Pancreas (tissue), 10 donors: ENCODE data around the gene GDPD2. TPM values are rescaled to one million over a fixed set of nuclear protein-coding genes. Genes with fewer than 3 reads are reported as not detected.

Experiments
- ATAC-seq, 4 donors: fragments of 200-7000 bp; cut with Tn5 transposase; one replicate each; pipeline versions ENCODE4 v1.8.0 to v1.9.1; 2020; ENCODE audit warnings: mild to moderate bottlenecking in 4 of 4, moderate library complexity in 4 of 4
- DNase-seq, 6 donors: peaks; one replicate each; pipeline ENCODE4 v3.0.0-alpha.2; 2020
- FAIRE-seq: peaks from 2 replicates; lab custom pipeline; 2012; peaks lifted over from hg19 to GRCh38; lab: Jason Lieb, UNC
- H3K27ac ChIP-seq, 4 donors: fragments of 200-600 bp; sonication (generic); 1 replicate in 3 of 4; 2 replicates in 1 of 4; pipeline versions ENCODE4 v1.5.0 to v1.8.0; 2020
- H3K27me3 ChIP-seq, 4 donors: fragments of 200-600 bp; one replicate each; pipeline ENCODE4 v1.8.0; 2021
- H3K36me3 ChIP-seq, 3 donors: fragments of 200-600 bp; sonication (generic) in 1 of 3; one replicate each; pipeline versions ENCODE4 v1.5.0 to v1.8.0; 2020 to 2021
- H3K4me1 ChIP-seq, 3 donors: fragments of 200-600 bp; one replicate each; pipeline ENCODE4 v1.8.0; 2021
- H3K4me3 ChIP-seq, 4 donors: fragments of 200-600 bp; sonication (generic) in 2 of 4; one replicate each; pipeline versions ENCODE4 v1.5.0 to v1.8.0; 2020 to 2021
- H3K9me3 ChIP-seq, 4 donors: fragments of 200-600 bp; one replicate each; pipeline ENCODE4 v1.8.0; 2021
- WGBS, 2 donors: extraction: QIAGEN DNeasy Blood & Tissue Kit; methylation state at CpG; one replicate each; pipeline ENCODE4 v1.1.7; 2013; 5-methylcytosine and 5-hydroxymethylcytosine counted together
- intact Hi-C, 3 donors: fragments of 100-400 bp; cut with DNase I; formaldehyde crosslinking; loops; one replicate each; pipeline versions ENCODE4 v1.11.1 to v1.14.2; 2022
- polyA plus RNA-seq, 2 donors: library from polyadenylated mRNA; stranded (reverse); fragments of 200-250 nt; gene quantifications; one replicate each; pipeline ENCODE4 v1.2.3, GENCODE V29; 2013
- total RNA-seq, 6 donors: library from RNA; stranded (reverse); fragmentation: NEBNext Ultra II Directional in 4 of 6; extraction: Animal tissue kit (Norgen Biotek cat#: 25700) in 4 of 6; gene quantifications; one replicate each; pipeline versions ENCODE4 v1.2.1 to v1.2.4, GENCODE V29; 2021 to 2023
- TF ChIP-seq, protein P1 (sequence below), 4 donors: fragments of 200-600 bp; sonication (generic) in 3 of 4; IDR thresholded peaks; one replicate each; pipeline versions ENCODE4 v1.5.0 to v1.8.0; 2021; ENCODE audit warnings: antibody characterized with exemption in 4 of 4
- donor health status: healthy with polysubstance abuse.
- donor health status: DM: no; HTN: no; CAD: no; lungs with moderate emphysema.
- donor health status: DM: no; HTN: no; CAD: no.
- donor health status: control.
- donor health status: control.
- donor health status: Bipolar disorder and iron deficiency.
- donor health status: DM: yes; HTN: yes; CAD: no.
- donor health status: DM: no; HTN: no; CAD: no.
- donor health status: DM: no; HTN: no; CAD: no.
- donor health status: DM: yes; HTN: yes; CAD: no.

Gene GDPD2
- total and polyA plus RNA-seq, 8 donors: not detected

DNA sequence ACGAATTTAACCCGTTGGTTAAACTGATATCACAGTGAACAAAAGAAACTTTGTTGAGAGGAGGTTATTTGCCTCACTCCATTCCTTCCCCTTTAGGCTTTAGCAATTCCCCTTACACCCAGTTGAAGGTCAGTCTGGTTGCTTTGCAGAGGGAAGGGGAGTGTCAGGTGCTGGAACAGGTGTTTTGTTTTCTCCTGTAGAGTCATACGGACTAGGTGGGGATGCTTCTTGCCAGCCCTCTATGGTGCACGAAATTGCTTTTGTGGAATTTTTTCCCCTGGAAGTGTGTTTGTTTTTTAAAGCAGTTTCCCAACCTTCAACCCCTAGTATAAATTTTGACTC, 54.6 kb downstream of the GDPD2 start:
- 10 to 29% methylated on average over 4 of the region's 4 CpGs for WGBS, 2 donors
- no peaks in the 10 kb centered on the region for H3K9me3 ChIP-seq
- peak overlapping the region; percentile 63 to 85 (median 79) for H3K27ac ChIP-seq
- TF ChIP-seq, protein P1, sequence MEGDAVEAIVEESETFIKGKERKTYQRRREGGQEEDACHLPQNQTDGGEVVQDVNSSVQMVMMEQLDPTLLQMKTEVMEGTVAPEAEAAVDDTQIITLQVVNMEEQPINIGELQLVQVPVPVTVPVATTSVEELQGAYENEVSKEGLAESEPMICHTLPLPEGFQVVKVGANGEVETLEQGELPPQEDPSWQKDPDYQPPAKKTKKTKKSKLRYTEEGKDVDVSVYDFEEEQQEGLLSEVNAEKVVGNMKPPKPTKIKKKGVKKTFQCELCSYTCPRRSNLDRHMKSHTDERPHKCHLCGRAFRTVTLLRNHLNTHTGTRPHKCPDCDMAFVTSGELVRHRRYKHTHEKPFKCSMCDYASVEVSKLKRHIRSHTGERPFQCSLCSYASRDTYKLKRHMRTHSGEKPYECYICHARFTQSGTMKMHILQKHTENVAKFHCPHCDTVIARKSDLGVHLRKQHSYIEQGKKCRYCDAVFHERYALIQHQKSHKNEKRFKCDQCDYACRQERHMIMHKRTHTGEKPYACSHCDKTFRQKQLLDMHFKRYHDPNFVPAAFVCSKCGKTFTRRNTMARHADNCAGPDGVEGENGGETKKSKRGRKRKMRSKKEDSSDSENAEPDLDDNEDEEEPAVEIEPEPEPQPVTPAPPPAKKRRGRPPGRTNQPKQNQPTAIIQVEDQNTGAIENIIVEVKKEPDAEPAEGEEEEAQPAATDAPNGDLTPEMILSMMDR (IDR thresholded peaks at IDR 0.05): no peak
- peaks cover 0 to 4% (median 0%) of the 10 kb centered on the region in 4 donors for H3K27me3 ChIP-seq
- DNase-seq (no peak), ATAC-seq (peak; percentile 19 to 52 (median 36)), FAIRE-seq (no peak)
- peaks cover 22 to 55% (median 39%) of the 10 kb centered on the region in 3 donors for H3K4me1 ChIP-seq
- intact Hi-C loops: no loop called here
- H3K4me3 ChIP-seq: no peak overlapping the region
- H3K36me3 ChIP-seq: no peaks in the 10 kb centered on the region

DNA sequence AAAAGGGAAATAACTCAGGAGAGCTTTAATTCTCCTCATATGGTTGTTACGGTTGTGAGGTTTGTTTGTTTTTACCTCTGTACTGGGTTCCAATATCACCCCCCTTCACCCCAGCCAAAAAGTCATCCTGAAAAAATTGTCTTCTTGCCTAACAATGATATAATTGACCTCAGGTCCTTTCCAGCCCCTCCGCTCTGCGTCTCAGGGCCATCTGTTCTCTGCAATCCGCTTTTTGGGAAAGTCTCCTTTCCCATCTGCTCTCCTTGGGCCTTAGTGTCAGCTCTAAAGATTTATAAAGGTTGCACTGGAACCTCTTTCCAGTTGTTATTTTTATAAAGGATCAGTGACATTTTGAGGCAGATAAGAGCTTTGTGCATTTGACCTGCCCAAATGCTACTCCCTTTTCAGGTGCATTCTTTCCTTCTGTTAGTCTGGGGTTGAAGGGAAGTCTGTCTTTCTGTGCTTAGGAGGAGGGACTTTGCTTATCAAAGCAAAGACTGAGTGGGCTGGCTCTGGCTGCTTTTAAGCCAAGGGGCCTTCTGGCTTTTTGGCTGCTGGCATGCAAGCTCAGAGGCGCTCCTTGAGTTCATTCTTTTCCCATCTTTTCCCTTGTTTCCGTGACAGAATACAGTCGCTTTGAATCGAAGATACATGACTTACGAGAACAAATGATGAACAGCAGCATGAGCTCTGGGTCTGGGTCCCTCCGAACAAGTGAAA, 55.6 kb downstream of the GDPD2 start:
- DNase-seq: no peak
- H3K4me1 ChIP-seq: peaks cover 22 to 55% (median 39%) of the 10 kb centered on the region in 3 donors
- no peak overlapping the region for H3K4me3 ChIP-seq
- TF ChIP-seq, protein P1 (IDR thresholded peaks at IDR 0.05): no peak
- H3K27me3 ChIP-seq: peaks cover 0 to 4% (median 0%) of the 10 kb centered on the region in 4 donors
- intact Hi-C loops: no loop called here
- no peak for ATAC-seq
- no peaks in the 10 kb centered on the region for H3K36me3 ChIP-seq
- no peak for FAIRE-seq
- no peaks in the 10 kb centered on the region for H3K9me3 ChIP-seq
- peak overlapping the region; percentile 63 to 85 (median 79) for H3K27ac ChIP-seq
- WGBS, 2 donors: 41 to 62% methylated on average over 10 of the region's 10 CpGs

DNA sequence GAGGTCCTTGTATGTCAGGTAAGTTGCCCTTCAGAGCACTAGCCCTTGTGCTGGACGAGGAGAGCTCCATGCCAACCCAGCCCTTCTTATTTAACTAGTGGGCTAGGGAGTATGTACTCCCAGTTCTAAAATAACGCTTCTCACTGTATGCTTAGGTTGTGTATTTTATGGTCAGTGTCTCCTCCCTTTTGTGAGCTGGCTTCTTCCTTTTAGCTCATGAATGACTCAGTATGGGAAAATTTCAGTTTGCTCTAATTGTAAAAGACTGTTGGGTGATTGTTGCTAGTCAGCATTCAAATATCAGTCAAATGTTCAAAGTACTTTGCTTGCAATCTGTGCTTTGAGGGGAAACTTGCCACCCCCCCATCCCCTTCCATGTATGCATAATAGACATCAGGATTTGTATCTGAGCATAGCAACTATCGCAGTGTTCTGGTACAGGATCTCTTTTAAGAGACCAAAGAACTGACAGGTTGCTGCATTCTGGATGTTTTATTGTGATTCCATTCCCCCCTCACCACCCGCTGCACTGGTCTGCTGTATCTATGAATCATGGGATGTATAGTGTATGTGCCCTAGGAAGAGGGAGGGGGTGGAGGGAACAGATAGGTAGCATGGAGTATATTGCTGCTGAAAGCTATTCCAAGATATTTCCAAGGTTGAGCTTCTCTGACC, 56.3 kb downstream of the GDPD2 start:
- H3K9me3 ChIP-seq: no peaks in the 10 kb centered on the region
- 24 to 53% methylated on average over 4 of the region's 4 CpGs for WGBS, 2 donors
- H3K4me1 ChIP-seq: peaks cover 22 to 55% (median 39%) of the 10 kb centered on the region in 3 donors
- H3K27me3 ChIP-seq: peaks cover 0 to 4% (median 0%) of the 10 kb centered on the region in 4 donors
- no peak overlapping the region for H3K4me3 ChIP-seq
- no peaks in the 10 kb centered on the region for H3K36me3 ChIP-seq
- ATAC-seq (peak; percentile 5 to 29 (median 14)), DNase-seq (no peak), FAIRE-seq (no peak)
- TF ChIP-seq, protein P1 (IDR thresholded peaks at IDR 0.05): no peak
- intact Hi-C loops: no loop called here
- peak overlapping the region; percentile 63 to 85 (median 79) for H3K27ac ChIP-seq

DNA sequence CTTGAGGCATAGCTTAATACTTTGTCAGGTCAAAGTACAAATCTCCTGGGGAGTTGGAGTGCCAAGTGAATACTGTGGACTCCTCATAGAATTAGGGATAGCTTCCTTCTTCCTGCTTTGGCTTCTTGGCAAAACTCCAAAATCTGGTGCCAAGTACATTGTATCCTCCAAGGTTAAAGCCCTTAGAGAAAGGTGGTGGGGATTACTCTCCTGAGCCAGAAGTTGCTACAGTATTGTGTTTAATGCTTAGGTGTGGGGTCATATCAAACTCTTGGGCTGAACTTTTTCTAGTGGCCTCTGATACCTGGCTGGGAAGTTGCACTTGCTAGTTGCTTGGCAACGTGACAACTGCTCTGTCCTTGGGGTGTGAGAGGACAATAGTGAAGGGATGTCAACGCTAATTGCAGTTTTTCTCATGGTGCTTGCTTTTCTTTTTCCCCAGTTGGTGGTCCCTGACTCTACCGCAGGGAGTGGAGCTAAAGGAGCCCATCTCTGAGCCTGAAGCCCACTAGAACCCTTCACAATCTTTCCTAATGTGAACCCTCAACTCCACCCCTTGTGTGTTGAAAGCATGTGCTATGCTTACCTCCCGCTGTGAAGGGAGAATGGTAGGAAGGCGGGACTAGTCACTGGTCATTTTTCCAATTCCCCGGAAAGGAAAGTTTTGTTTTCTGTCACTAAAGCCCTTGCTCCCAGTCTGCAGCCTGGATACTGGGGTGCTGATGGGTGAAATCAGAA, 57.0 kb downstream of the GDPD2 start:
- H3K27me3 ChIP-seq: peaks cover 0 to 4% (median 0%) of the 10 kb centered on the region in 4 donors
- no peaks in the 10 kb centered on the region for H3K36me3 ChIP-seq
- peak; percentile 47 to 68 (median 59) for ATAC-seq
- FAIRE-seq: no peak
- intact Hi-C loops: no loop called here
- H3K9me3 ChIP-seq: no peaks in the 10 kb centered on the region
- DNase-seq: peak in 4 of 6 donors; percentile 59 to 68 (median 65)
- TF ChIP-seq, protein P1 (IDR thresholded peaks at IDR 0.05): no peak
- peak overlapping the region; percentile 56 to 85 (median 72) for H3K27ac ChIP-seq
- H3K4me1 ChIP-seq: peaks cover 22 to 55% (median 39%) of the 10 kb centered on the region in 3 donors
- WGBS, 2 donors: 7 to 17% methylated on average over 6 of the region's 6 CpGs
- peak overlapping the region in 1 of 4 donors; percentile 6 for H3K4me3 ChIP-seq
